ENCODE results near the gene NVL.
"Not testable (repeated sequence)": the region's sequence is repeated elsewhere in the genome, so short reads cannot be mapped to it uniquely, and the experiment has no call there.

Gene NVL

GRCh38 chr1:224338150-224338838, 8.3 kb upstream of the NVL start:
- DNase-seq (ENCODE audit: low read depth, low spot score) = no peak

GRCh38 chr1:224333939-224334786, 4.2 kb upstream of the NVL start:
- no peak for DNase-seq (ENCODE audit: low read depth, low spot score)

GRCh38 chr1:224333309-224333926, 3.4 kb upstream of the NVL start:
- DNase-seq (ENCODE audit: low read depth, low spot score) = no peak

- no peak for DNase-seq (ENCODE audit: low read depth, low spot score)
Measured at GRCh38 chr1:224331824-224332223, 1.9 kb upstream of the NVL start.

GRCh38 chr1:224331326-224331725, 1.4 kb upstream of the NVL start:
- no peak for DNase-seq (ENCODE audit: low read depth, low spot score)

- no peak for DNase-seq (ENCODE audit: low read depth, low spot score)
Measured at GRCh38 chr1:224329484-224329841, 509 bp downstream of the NVL start.

GRCh38 chr1:224328644-224329043, 1.3 kb downstream of the NVL start:
- no peak for DNase-seq (ENCODE audit: low read depth, low spot score)

- no peak for DNase-seq (ENCODE audit: low read depth, low spot score)
Measured at GRCh38 chr1:224325959-224326358, 4.0 kb downstream of the NVL start.

- DNase-seq (ENCODE audit: low read depth, low spot score) = no peak
Measured at GRCh38 chr1:224321706-224322105, 8.3 kb downstream of the NVL start.

- DNase-seq (ENCODE audit: low read depth, low spot score) = no peak
Measured at GRCh38 chr1:224317383-224318045, 12.5 kb downstream of the NVL start.

GRCh38 chr1:224312025-224312424, 17.9 kb downstream of the NVL start:
- no peak for DNase-seq (ENCODE audit: low read depth, low spot score)

- DNase-seq (ENCODE audit: low read depth, low spot score) = not testable (repeated sequence)
Measured at GRCh38 chr1:224311503-224311902, 18.5 kb downstream of the NVL start.

GRCh38 chr1:224308064-224308463, 21.9 kb downstream of the NVL start:
- DNase-seq (ENCODE audit: low read depth, low spot score) = no peak

GRCh38 chr1:224304767-224305166, 25.2 kb downstream of the NVL start:
- no peak for DNase-seq (ENCODE audit: low read depth, low spot score)

- DNase-seq (ENCODE audit: low read depth, low spot score) = no peak
Measured at GRCh38 chr1:224302947-224303346, 27.0 kb downstream of the NVL start.

- DNase-seq (ENCODE audit: low read depth, low spot score) = no peak
Measured at GRCh38 chr1:224301391-224301790, 28.6 kb downstream of the NVL start.

GRCh38 chr1:224300346-224300745, 29.6 kb downstream of the NVL start:
- no peak for DNase-seq (ENCODE audit: low read depth, low spot score)

GRCh38 chr1:224298346-224299330, 31.3 kb downstream of the NVL start:
- DNase-seq (ENCODE audit: low read depth, low spot score) = no peak

- DNase-seq (ENCODE audit: low read depth, low spot score) = no peak
Measured at GRCh38 chr1:224294775-224295174, 35.2 kb downstream of the NVL start.

- no peak for DNase-seq (ENCODE audit: low read depth, low spot score)
Measured at GRCh38 chr1:224292419-224292818, 37.6 kb downstream of the NVL start.

GRCh38 chr1:224289396-224289795, 40.6 kb downstream of the NVL start:
- no peak for DNase-seq (ENCODE audit: low read depth, low spot score)

Measured in iPS DF 19.7 (cell line).